GM19238 (cell line): ENCODE results near the gene TMEM220.
"Not testable (repeated sequence)": the region's sequence is repeated elsewhere in the genome, so short reads cannot be mapped to it uniquely, and the experiment has no call there.

Source experiments
- DNase-seq: peaks from one replicate; pipeline ENCODE4 v3.0.0; 2011; ENCODE audit warnings: low spot score; ENCODE audit not compliant: insufficient read length

The TMEM220 gene

GRCh38 chr17:10728331-10728892, 1.4 kb downstream of the TMEM220 start:
- no peak for DNase-seq

- no peak for DNase-seq
These were observed 2.6 kb downstream of the TMEM220 start for GRCh38 chr17:10727192-10727591.

- no peak for DNase-seq
These were observed 3.6 kb downstream of the TMEM220 start for GRCh38 chr17:10726196-10726595.

- no peak for DNase-seq
These were observed 4.6 kb downstream of the TMEM220 start for GRCh38 chr17:10725262-10725661.

GRCh38 chr17:10724546-10725195, 5.2 kb downstream of the TMEM220 start:
- no peak for DNase-seq

- no peak for DNase-seq
These were observed 11.3 kb downstream of the TMEM220 start for GRCh38 chr17:10718547-10718946.

- DNase-seq: no peak
These were observed 13.6 kb downstream of the TMEM220 start for GRCh38 chr17:10716218-10716617.

- DNase-seq: no peak
These were observed 16.5 kb downstream of the TMEM220 start for GRCh38 chr17:10713318-10713717.

GRCh38 chr17:10705727-10706126, 24.1 kb downstream of the TMEM220 start:
- no peak for DNase-seq

- DNase-seq: no peak
These were observed 27.2 kb downstream of the TMEM220 start for GRCh38 chr17:10702574-10702973.

GRCh38 chr17:10699856-10700255, 30.0 kb downstream of the TMEM220 start:
- DNase-seq: no peak

- DNase-seq: no peak
These were observed 31.6 kb downstream of the TMEM220 start for GRCh38 chr17:10698096-10698818.

GRCh38 chr17:10697092-10698081, 32.4 kb downstream of the TMEM220 start, which contains the start of the genes ADPRM and SCO1:
Gene ADPRM, plus strand, starts transcription at chr17:10697594. Its CDS starts 7,333 bp downstream, at chr17:10704927.
Gene SCO1, minus strand, starts transcription at chr17:10697533. Its CDS starts 26 bp downstream, at chr17:10697507.
- DNase-seq: peak; percentile 85

GRCh38 chr17:10695875-10696407, 33.9 kb downstream of the TMEM220 start:
- not testable (repeated sequence) for DNase-seq

GRCh38 chr17:10687499-10687898, 42.3 kb downstream of the TMEM220 start:
- DNase-seq: no peak

- no peak for DNase-seq
These were observed 46.0 kb downstream of the TMEM220 start for GRCh38 chr17:10683853-10684252.

- DNase-seq: no peak
These were observed 47.9 kb downstream of the TMEM220 start for GRCh38 chr17:10681866-10682446.

- DNase-seq: no peak
These were observed 55.1 kb downstream of the TMEM220 start for GRCh38 chr17:10674704-10675103.

GRCh38 chr17:10673312-10673711, 56.5 kb downstream of the TMEM220 start:
- DNase-seq: no peak

- DNase-seq: no peak
These were observed 61.0 kb downstream of the TMEM220 start for GRCh38 chr17:10668775-10669174.

GRCh38 chr17:10666906-10667305, 62.9 kb downstream of the TMEM220 start:
- no peak for DNase-seq
